Activated naive CD4-positive, alpha-beta T cell treated with anti-CD3 and anti-CD28 coated beads for 36 hours (primary cell): ENCODE results near the gene MLLT6. TPM values are rescaled to one million over a fixed set of nuclear protein-coding genes. Genes with fewer than 3 reads are reported as not detected.
"Not testable (repeated sequence)": the region's sequence is repeated elsewhere in the genome, so short reads cannot be mapped to it uniquely, and the experiment has no call there.

Experiments
- CTCF ChIA-PET: fragments of 350-600 bp; sonication (Branson Sonifier 250); formaldehyde crosslinking; loops from one replicate; lab custom pipeline; 2021; ENCODE audit warnings: antibody characterized with exemption; lab: Charles Lee
- DNase-seq: peaks from one replicate; pipeline ENCODE4 v3.0.0-alpha.2; 2020
- H3K27ac Mint-ChIP-seq: one replicate; pipeline ENCODE4 v1.8.0; 2021; ENCODE audit warnings: mild to moderate bottlenecking, mixed read lengths
- H3K27me3 Mint-ChIP-seq: one replicate; pipeline ENCODE4 v1.8.0; 2021; ENCODE audit warnings: low read depth, mixed read lengths
- H3K36me3 Mint-ChIP-seq: one replicate; pipeline ENCODE4 v1.8.0; 2021; ENCODE audit warnings: low read depth, mixed read lengths
- H3K4me1 Mint-ChIP-seq: one replicate; pipeline ENCODE4 v1.8.0; 2021; ENCODE audit warnings: low read depth, mixed read lengths
- H3K4me3 Mint-ChIP-seq: one replicate; pipeline ENCODE4 v1.8.0; 2021; ENCODE audit warnings: mild to moderate bottlenecking, moderate library complexity, mixed read lengths
- H3K9me3 Mint-ChIP-seq: one replicate; pipeline ENCODE4 v1.8.0; 2021; ENCODE audit warnings: mixed read lengths
- intact Hi-C: fragments of 100-400 bp; cut with micrococcal nuclease; formaldehyde crosslinking; loops from one replicate; pipeline ENCODE4 v1.15.1; 2023
- total RNA-seq, 2 experiments: library from RNA; stranded (reverse); gene quantifications; one replicate each; pipeline ENCODE4 v1.2.3, GENCODE V29; 2021

The MLLT6 gene
- total RNA-seq, 2 experiments from 2014 or later, result 170 to 177 TPM

DNA sequence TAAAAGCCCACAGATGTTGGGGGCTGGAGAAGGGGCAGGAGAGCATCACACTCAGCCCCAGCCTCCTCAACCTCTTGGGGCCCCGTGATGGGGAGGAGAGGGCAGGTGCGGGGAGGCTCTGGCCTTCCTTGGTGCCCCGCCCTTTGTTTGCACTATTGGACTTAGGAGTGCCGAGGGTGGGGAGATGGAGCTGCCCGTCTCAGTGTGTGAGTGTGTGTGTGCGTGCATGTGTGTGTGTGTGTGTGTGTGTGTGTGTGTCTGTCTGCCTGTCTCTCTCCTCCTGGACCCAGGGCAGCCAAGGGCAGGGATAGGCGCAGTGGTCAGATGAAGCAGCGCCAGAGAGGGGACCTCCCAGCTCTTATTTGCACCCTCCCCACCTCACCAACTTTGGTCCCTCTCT lies 21.1 kb downstream of the MLLT6 start:
- intact Hi-C loops, result not testable (repeated sequence)

DNA sequence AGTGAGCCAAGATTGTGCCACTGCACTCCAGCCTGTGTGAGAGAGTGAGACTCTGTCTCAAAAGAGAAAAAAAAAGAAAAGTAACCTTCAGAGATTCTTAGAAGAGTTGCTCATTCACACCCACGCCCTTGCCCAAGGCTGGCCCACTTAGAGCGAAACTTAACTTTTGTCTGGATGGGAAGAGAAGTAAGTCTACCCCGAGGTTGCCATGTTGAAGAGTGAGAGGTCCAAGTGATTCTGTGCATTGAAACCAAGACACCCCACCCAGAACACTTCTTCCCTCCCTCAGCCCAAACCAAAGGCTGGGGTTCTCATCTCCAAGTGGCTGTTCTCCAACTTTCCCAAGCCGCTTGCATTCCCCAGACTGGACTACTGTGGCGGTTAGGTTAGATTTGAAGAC lies 22.7 kb downstream of the MLLT6 start:
- H3K27ac Mint-ChIP-seq, result peak overlapping the region; percentile 98
- peaks cover 3% of the 10 kb centered on the region for H3K9me3 Mint-ChIP-seq

More for the DNA sequence above, 21.1 kb downstream of the MLLT6 start:
- H3K27me3 Mint-ChIP-seq, H3K9me3 Mint-ChIP-seq, H3K4me3 Mint-ChIP-seq: not testable (repeated sequence)
- Mint-ChIP-seq H3K4me1 (peaks cover 53% of the 10 kb centered on the region), H3K36me3 (peaks cover 20% of the 10 kb centered on the region), H3K27ac (peak overlapping the region; percentile 98)
- DNase-seq, result peak; percentile 19
- CTCF ChIA-PET, result interaction anchor here (1.5 to 3.6 kb wide), 2 partner anchors 9 to 16 kb away, joined by 3 to 12 read pairs; no protein-coding TSS in a partner anchor

DNA sequence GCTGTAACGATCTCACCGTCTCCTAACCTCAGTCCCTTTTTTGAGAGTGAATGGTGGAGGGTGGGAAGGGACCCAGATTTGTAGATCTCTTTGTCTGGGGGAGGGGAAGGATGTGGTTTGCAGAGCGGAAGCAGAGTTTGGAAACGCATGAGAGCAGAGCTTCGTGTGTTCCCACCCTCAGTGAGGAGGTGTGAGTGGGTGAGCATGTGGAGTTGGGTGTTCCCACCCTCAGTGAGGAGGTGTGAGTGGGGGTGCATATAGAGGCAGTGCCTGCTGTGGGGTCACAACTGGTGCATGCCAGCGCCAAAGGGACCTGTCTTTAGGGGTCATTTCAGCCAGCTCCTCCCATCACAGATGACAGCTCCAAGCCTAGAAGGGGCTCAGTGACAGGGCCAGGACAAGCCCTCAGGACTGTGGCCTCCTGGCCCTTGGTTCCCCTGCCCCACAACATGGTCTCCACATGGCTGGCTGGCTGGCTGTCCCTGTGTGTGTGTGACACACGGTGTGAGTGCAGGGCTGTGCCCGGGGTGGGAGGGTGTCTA lies 23.3 kb downstream of the MLLT6 start:
- Mint-ChIP-seq H3K27ac (peak overlapping the region; percentile 98), H3K36me3 (peaks cover 21% of the 10 kb centered on the region), H3K27me3 (no peaks in the 10 kb centered on the region), H3K4me1 (peaks cover 71% of the 10 kb centered on the region), H3K9me3 (peaks cover 3% of the 10 kb centered on the region), H3K4me3 (peak overlapping the region; percentile 58)
- CTCF ChIA-PET, result interaction anchor here (1.0 to 3.6 kb wide), 10 partner anchors 12 to 208 kb away, joined by 3 to 17 read pairs (median 6); partner anchors contain the start of gene MLLT6
- peak; percentile 79 for DNase-seq
- intact Hi-C loops, result no loop called here

More for the DNA sequence above, 22.7 kb downstream of the MLLT6 start:
- CTCF ChIA-PET, result interaction anchor here (1.0 to 3.6 kb wide), 8 partner anchors 12 to 209 kb away, joined by 3 to 17 read pairs (median 6); partner anchors contain the start of gene MLLT6
- intact Hi-C loops, result loop anchor here (1.0 kb wide), 2 partner anchors 21 to 50 kb away; no protein-coding TSS in a partner anchor
- DNase-seq, result peak; percentile 94
- peaks cover 21% of the 10 kb centered on the region for H3K36me3 Mint-ChIP-seq
- peak overlapping the region; percentile 58 for H3K4me3 Mint-ChIP-seq
- no peaks in the 10 kb centered on the region for H3K27me3 Mint-ChIP-seq
- H3K4me1 Mint-ChIP-seq, result peaks cover 67% of the 10 kb centered on the region

DNA sequence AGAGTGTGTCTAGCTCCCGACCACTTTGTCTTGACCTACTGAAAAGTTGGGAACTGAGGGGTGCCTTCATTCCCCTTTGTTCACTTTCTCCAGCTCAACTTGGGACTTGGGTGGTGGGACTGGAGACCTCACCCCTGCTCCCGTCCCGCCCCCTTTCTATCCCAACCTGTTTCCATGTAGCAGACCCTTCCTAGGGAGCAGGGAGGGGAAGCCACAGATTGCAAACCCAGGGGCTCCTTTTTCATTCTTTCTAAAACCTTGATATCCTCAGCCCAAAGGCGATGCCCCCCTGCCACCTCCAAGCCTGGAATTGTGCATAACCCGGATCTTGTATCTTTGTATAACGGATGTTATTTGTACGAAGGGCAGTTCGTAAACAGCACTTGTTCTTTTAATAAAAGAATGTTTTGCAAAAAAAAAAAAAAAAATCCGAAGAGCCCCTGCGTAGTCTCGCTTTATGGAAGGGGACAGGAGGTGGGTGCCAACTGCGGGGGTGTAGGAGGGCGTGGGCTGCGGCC lies 24.4 kb downstream of the MLLT6 start:
- intact Hi-C loops, result no loop called here
- peaks cover 79% of the 10 kb centered on the region for H3K4me1 Mint-ChIP-seq
- H3K36me3 Mint-ChIP-seq, result peaks cover 24% of the 10 kb centered on the region
- peaks cover 3% of the 10 kb centered on the region for H3K9me3 Mint-ChIP-seq
- no peaks in the 10 kb centered on the region for H3K27me3 Mint-ChIP-seq
- no peak for DNase-seq
- H3K4me3 Mint-ChIP-seq, result peak overlapping the region; percentile 57
- H3K27ac Mint-ChIP-seq, result peak overlapping the region; percentile 98
- CTCF ChIA-PET, result interaction anchor here (1.0 to 3.6 kb wide), 8 partner anchors 14 to 111 kb away, joined by 3 to 17 read pairs (median 6); partner anchors contain the start of gene MLLT6

DNA sequence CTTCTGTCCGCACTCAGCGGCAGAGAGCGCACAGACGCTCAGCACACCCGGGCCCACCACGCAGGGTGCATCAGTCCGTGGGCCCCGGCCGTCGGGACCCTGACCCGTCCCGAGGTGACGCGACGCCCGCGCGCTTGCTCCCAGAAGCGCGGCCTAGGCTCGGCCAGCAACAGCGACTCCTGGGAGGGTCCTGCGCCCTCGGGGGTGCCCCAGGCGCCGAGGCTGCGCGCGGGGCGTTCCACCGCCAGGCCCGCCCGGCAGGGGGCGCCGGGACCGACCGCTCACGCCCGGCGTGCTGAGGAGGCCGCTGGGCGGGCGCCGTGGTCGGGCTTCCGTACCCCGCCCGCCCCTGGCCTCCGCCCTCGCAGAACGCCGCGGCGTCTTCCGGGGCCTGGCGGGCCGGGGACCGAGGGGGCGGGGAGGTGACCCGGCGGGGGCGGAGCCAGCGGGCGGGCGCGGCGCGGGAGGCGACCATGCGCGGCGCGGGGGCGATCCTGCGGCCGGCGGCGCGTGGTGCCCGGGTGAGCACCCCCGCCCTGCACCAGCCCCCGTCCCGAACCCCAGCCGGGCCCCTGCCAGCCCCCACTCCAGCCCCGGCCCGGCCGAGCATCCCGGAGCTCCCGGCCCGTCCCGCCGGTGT lies 24.9 kb downstream of the MLLT6 start, which contains the start of gene CISD3:
Gene CISD3, plus strand, starts transcription at position 456 of the 640 bp plus-strand sequence. Its CDS starts 18 bp downstream, at position 474.
- intact Hi-C loops, result loop anchor here (1.0 to 5.0 kb wide), 3 partner anchors 22 to 422 kb away; partner anchors contain the start of genes PLXDC1 and PSMB3
- H3K4me3 Mint-ChIP-seq, result peak within 1 kb of the TSS; percentile 94
- H3K36me3 Mint-ChIP-seq, result peaks cover 23% of the 10 kb centered on the region
- peak within 1 kb of the TSS; percentile 98 for H3K27ac Mint-ChIP-seq
- H3K27me3 Mint-ChIP-seq, result no peaks in the 10 kb centered on the region
- DNase-seq, result peak; percentile 84
- CTCF ChIA-PET, result interaction anchor here (1.6 to 3.6 kb wide), 6 partner anchors 14 to 54 kb away, joined by 5 to 14 read pairs (median 7); no protein-coding TSS in a partner anchor
- H3K9me3 Mint-ChIP-seq, result peaks cover 3% of the 10 kb centered on the region
- H3K4me1 Mint-ChIP-seq, result peaks cover 83% of the 10 kb centered on the region

DNA sequence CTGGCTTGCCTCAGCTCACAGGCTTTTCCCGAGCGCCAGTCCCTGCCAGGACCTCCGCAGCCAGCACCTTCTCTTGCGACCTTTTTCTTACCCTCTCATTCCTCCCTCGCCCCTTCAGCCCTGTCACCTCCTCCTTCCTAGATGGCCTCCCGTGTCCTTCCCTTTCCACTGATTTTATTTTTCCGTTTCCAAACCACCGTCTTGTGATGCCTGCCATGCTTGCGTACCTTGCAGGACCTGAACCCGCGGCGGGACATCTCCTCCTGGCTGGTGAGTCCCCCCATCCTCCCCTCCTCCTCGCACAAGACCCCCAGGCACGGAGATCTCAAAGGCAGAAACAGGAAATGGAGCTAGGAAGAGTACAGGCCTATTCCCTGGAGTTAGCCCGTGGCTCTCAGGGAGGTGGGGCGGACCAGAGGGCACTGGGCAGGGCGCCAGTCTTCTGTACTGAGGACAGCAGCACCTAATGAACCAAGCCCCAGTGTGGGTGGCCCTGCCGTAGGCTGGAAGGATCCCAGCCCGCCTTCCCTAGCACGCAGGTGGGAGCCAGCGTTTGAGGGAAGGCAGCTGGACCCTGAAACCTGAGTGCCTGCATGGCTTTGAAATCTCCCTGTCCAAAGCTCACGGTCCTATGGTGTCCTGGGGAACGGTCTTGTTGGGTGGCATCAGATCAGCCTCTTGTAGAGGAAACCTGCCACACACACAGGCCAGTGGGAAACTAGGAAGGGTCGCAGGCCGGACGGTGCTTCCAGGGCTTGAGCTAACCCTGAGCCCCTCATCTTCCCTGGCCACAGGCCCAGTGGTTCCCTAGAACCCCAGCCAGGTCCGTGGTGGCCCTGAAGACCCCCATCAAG lies 25.7 kb downstream of the MLLT6 start:
- H3K27me3 Mint-ChIP-seq, result no peaks in the 10 kb centered on the region

GRCh38 chr17:38731526-38732294 lies 26.6 kb downstream of the MLLT6 start:
- Mint-ChIP-seq H3K36me3 (peaks cover 20% of the 10 kb centered on the region), H3K9me3 (peaks cover 3% of the 10 kb centered on the region), H3K27me3 (no peaks in the 10 kb centered on the region), H3K4me3 (peak overlapping the region; percentile 94), H3K27ac (peak overlapping the region; percentile 14), H3K4me1 (peaks cover 75% of the 10 kb centered on the region)
- intact Hi-C loops, result loop anchor here (5.0 kb wide), 1 partner anchor 421 kb away; the partner anchor contains the start of gene PLXDC1
- CTCF ChIA-PET, result interaction anchor here (0.6 to 2.2 kb wide), 9 partner anchors 16 to 422 kb away, joined by 3 to 14 read pairs (median 4); no protein-coding TSS in a partner anchor
- DNase-seq, result no peak

More for the DNA sequence above, 25.7 kb downstream of the MLLT6 start:
- Mint-ChIP-seq H3K4me1 (peaks cover 81% of the 10 kb centered on the region), H3K27ac (peak overlapping the region; percentile 90), H3K4me3 (peak overlapping the region; percentile 94), H3K36me3 (peaks cover 23% of the 10 kb centered on the region), H3K9me3 (peaks cover 3% of the 10 kb centered on the region)
- CTCF ChIA-PET, result interaction anchor here (0.6 to 2.2 kb wide), 8 partner anchors 15 to 423 kb away, joined by 3 to 14 read pairs (median 4); no protein-coding TSS in a partner anchor
- DNase-seq, result peak; percentile 30
- intact Hi-C loops, result loop anchor here (1.0 to 5.0 kb wide), 3 partner anchors 22 to 422 kb away; partner anchors contain the start of genes PLXDC1 and PSMB3

- DNase-seq, result no peak
- intact Hi-C loops, result loop anchor here (5.0 kb wide), 1 partner anchor 420 kb away; the partner anchor contains the start of gene PLXDC1
- peaks cover 66% of the 10 kb centered on the region for H3K4me1 Mint-ChIP-seq
Observed at GRCh38 chr17:38732376-38733281, 27.6 kb downstream of the MLLT6 start.

DNA sequence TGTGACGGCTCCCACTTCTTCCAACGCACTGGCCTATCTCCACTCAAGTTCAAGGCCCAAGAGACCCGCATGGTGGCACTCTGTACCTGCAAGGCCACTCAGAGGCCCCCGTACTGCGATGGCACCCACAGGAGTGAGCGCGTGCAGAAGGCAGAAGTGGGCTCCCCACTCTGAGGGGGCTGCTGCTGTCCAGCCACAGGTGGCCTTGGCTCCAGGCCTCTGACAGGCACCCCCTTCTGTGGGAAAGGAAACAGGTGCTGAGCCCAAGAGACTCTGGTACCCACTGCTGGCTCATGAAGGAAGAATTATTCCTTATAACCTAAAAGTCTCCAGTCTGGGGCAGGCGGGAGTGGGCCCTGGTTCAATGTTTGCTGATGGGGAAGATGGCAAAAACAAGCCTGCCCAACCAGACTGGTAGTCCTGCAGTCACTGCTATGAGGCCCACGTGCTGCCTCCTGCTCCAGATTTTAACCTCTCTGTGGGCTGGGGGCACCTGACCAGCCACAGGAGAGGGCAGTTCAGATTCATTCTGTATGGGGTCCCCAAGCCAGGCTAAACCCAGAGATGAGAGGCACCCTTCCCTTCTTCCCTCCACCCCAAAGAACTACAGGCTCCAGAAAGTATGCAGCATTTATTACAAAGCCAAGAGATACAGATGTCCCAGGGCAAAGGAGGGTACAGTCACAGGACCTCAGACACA lies 28.4 kb downstream of the MLLT6 start:
- Mint-ChIP-seq H3K36me3 (peaks cover 11% of the 10 kb centered on the region), H3K4me3 (no peak overlapping the region), H3K27me3 (no peaks in the 10 kb centered on the region), H3K4me1 (peaks cover 58% of the 10 kb centered on the region), H3K27ac (peak overlapping the region; percentile 79), H3K9me3 (no peaks in the 10 kb centered on the region)
- no peak for DNase-seq
- intact Hi-C loops, result loop anchor here (5.0 kb wide), 1 partner anchor 419 kb away; the partner anchor contains the start of gene PLXDC1
- CTCF ChIA-PET, result interaction anchor here (0.6 to 4.8 kb wide), 5 partner anchors 11 to 680 kb away, joined by 3 to 60 read pairs (median 5); no protein-coding TSS in a partner anchor

More at GRCh38 chr17:38732376-38733281, 27.6 kb downstream of the MLLT6 start:
- H3K27me3 Mint-ChIP-seq, result no peaks in the 10 kb centered on the region
- H3K9me3 Mint-ChIP-seq, result peaks cover 3% of the 10 kb centered on the region
- H3K36me3 Mint-ChIP-seq, result peaks cover 19% of the 10 kb centered on the region
- H3K4me3 Mint-ChIP-seq, result peak overlapping the region; percentile 94
- CTCF ChIA-PET, result interaction anchor here (0.8 to 2.2 kb wide), 4 partner anchors 13 to 421 kb away, joined by 3 to 8 read pairs (median 4); no protein-coding TSS in a partner anchor
- peak overlapping the region; percentile 28 for H3K27ac Mint-ChIP-seq
